HCT116 (cell line): ENCODE results near the gene APLF. TPM values are rescaled to one million over a fixed set of nuclear protein-coding genes. Genes with fewer than 3 reads are reported as not detected.

Source experiments
- ATAC-seq: fragments of 200-7000 bp; cut with Tn5 transposase; 2 replicates; pipeline ENCODE4 v1.9.1; 2020; ENCODE audit warnings: mild to moderate bottlenecking, moderate library complexity
- BruUV-seq: library from RNA; stranded (reverse); fragments of 400-500 nt; replicated peaks from 2 replicates; lab custom pipeline; 2021; lab: Mats Ljungman, UMichigan
- CTCF ChIA-PET: fragments of 300-600 bp; sonication (Branson Sonifier 250); formaldehyde crosslinking; loops from one replicate; lab custom pipeline; 2021; ENCODE audit warnings: antibody characterized with exemption; lab: Charles Lee
- POLR2A ChIA-PET: fragments of 300-600, 350-600 bp; sonication (Branson Sonifier 250); formaldehyde crosslinking; loops from one replicate; lab custom pipeline; 2021; ENCODE audit warnings: antibody characterized with exemption; lab: Charles Lee
- RAD21 ChIA-PET, 2 experiments: fragments of 300-600 bp; sonication (Branson Sonifier 250); formaldehyde crosslinking; loops; one replicate each; lab custom pipeline; 2023; ENCODE audit warnings: low total read pairs in 2 of 2; ENCODE audit not compliant: uncharacterized antibody in 2 of 2, unreplicated experiment in 2 of 2, low non-redundant PET in 1 of 2; lab: Charles Lee
- DNase-seq: peaks from one replicate; pipeline ENCODE4 v3.0.0-alpha.2; 2010; ENCODE audit warnings: low read depth, low spot score
- H2AFZ ChIP-seq: fragments of 200-600 bp; shearing (Covaris generic), sonication (generic); 2 replicates; pipeline ENCODE4 v1.6.1; 2017; ENCODE audit warnings: low read depth, mixed run types, mixed read lengths, antibody characterized with exemption, low read length; ENCODE audit not compliant: poor library complexity, severe bottlenecking
- H3K27ac ChIP-seq: 2 replicates; pipeline ENCODE4 v1.5.1; 2012; ENCODE audit warnings: low read depth, low read length
- H3K27me3 ChIP-seq: fragments of 200-600 bp; sonication (generic); 2 replicates; pipeline ENCODE4 v1.6.1; 2016; ENCODE audit warnings: mixed run types, low read length, mixed read lengths; ENCODE audit not compliant: insufficient read depth
- H3K36me3 ChIP-seq, 2 experiments: fragments of 200-500 bp in 1 of 2; fragments of 200-600 bp in 1 of 2; sonication (Bioruptor generic) in 1 of 2; sonication (generic) in 1 of 2; 2 replicates each; pipeline versions ENCODE4 v1.5.1 to v1.6.1; 2014 to 2016; ENCODE audit warnings: low read length in 2 of 2, inconsistent platforms in 1 of 2, mixed read lengths in 1 of 2, mixed run types in 1 of 2; ENCODE audit not compliant: insufficient read depth in 2 of 2, control insufficient read depth in 1 of 2
- H3K4me1 ChIP-seq, 2 experiments: fragments of 200-600 bp in 1 of 2; sonication (generic) in 1 of 2; 2 replicates each; pipeline versions ENCODE4 v1.5.1 to v1.6.1; 2012 to 2017; ENCODE audit warnings: low read length in 2 of 2, inconsistent platforms in 1 of 2, mild to moderate bottlenecking in 1 of 2, mixed read lengths in 1 of 2, mixed run types in 1 of 2, moderate library complexity in 1 of 2; ENCODE audit not compliant: insufficient read depth in 2 of 2, control insufficient read depth in 1 of 2
- H3K4me2 ChIP-seq: fragments of 200-600 bp; sonication (generic); 2 replicates; pipeline ENCODE4 v1.6.1; 2017; ENCODE audit warnings: mixed run types, low read length, mixed read lengths
- H3K4me3 ChIP-seq, 2 experiments: fragments of 200-600 bp in 1 of 2; sonication (generic) in 1 of 2; replicated peaks in 1 of 2; 2 replicates each; pipeline ENCODE4 v1.5.1; 2011 to 2016; ENCODE audit warnings: low read length in 2 of 2, control low read depth in 1 of 2, low read depth in 1 of 2, mild to moderate bottlenecking in 1 of 2, mixed read lengths in 1 of 2, mixed run types in 1 of 2
- H3K79me2 ChIP-seq: fragments of 200-600 bp; sonication (generic); 2 replicates; pipeline ENCODE4 v1.6.1; 2017; ENCODE audit warnings: mild to moderate bottlenecking, mixed run types, low read length, moderate library complexity, mixed read lengths; ENCODE audit not compliant: insufficient read depth
- H3K9ac ChIP-seq: fragments of 200-600 bp; sonication (generic); 2 replicates; pipeline ENCODE4 v1.6.1; 2016; ENCODE audit warnings: low read length, mixed read lengths
- H3K9me2 ChIP-seq: fragments of 200-600 bp; sonication (generic), shearing (Covaris generic); 2 replicates; pipeline ENCODE4 v1.6.1; 2017; ENCODE audit warnings: mixed run types, mild to moderate bottlenecking, moderate library complexity; ENCODE audit not compliant: insufficient read depth
- H3K9me3 ChIP-seq, 2 experiments: fragments of 200-500 bp in 1 of 2; fragments of 200-600 bp in 1 of 2; sonication (Bioruptor generic) in 1 of 2; sonication (generic) in 1 of 2; 2 replicates each; pipeline ENCODE4 v1.6.1; 2014 to 2017; ENCODE audit warnings: low read length in 2 of 2, mixed read lengths in 2 of 2, inconsistent platforms in 1 of 2, low read depth in 1 of 2, mild to moderate bottlenecking in 1 of 2, mixed run types in 1 of 2, moderate library complexity in 1 of 2; ENCODE audit not compliant: control insufficient read depth in 1 of 2, insufficient read depth in 1 of 2
- H4K20me1 ChIP-seq: fragments of 200-600 bp; sonication (generic), shearing (Covaris generic); 2 replicates; pipeline ENCODE4 v1.6.1; 2017; ENCODE audit warnings: mixed run types, mild to moderate bottlenecking, moderate library complexity; ENCODE audit not compliant: insufficient read depth
- EGR1 ChIP-seq: IDR thresholded peaks from 2 replicates; pipeline ENCODE4 v1.6.1; 2012; ENCODE audit warnings: low read depth
- POLR2AphosphoS5 ChIP-seq: IDR thresholded peaks from 2 replicates; pipeline ENCODE4 v1.6.1; 2011; ENCODE audit warnings: mild to moderate bottlenecking, low read depth, low read length, moderate library complexity
- RAD21 ChIP-seq: IDR thresholded peaks from 2 replicates; pipeline ENCODE4 v1.6.1; 2012; ENCODE audit warnings: low read depth, mild to moderate bottlenecking
- SRF ChIP-seq: IDR thresholded peaks from 2 replicates; pipeline ENCODE4 v1.6.1; 2012; ENCODE audit warnings: low read depth
- TCF7L2 ChIP-seq: IDR thresholded peaks from 2 replicates; pipeline ENCODE4 v1.7.0; 2011; ENCODE audit warnings: borderline replicate concordance, inconsistent platforms; ENCODE audit not compliant: insufficient read depth, insufficient read length; ENCODE audit errors: extremely low read depth
- ZFX ChIP-seq: fragments of 450-650 bp; IDR thresholded peaks from 2 replicates; pipeline ENCODE4 v1.6.1; 2017
- intact Hi-C: fragments of 100-400 bp; cut with micrococcal nuclease; formaldehyde crosslinking; loops from 2 replicates; pipeline ENCODE4 v1.10.0; 2022
- total RNA-seq: library from RNA; stranded (reverse); gene quantifications from one replicate; pipeline ENCODE4 v1.2.1, GENCODE V29; 2021; ENCODE audit not compliant: unreplicated experiment
- TF ChIP-seq, protein P1 (sequence below): IDR thresholded peaks from 2 replicates; pipeline ENCODE4 v1.6.1; 2012
- TF ChIP-seq, protein P2 (sequence below), 3 experiments: fragments of 200-600 bp in 1 of 3; sonication (generic) in 1 of 3; IDR thresholded peaks in 2 of 3; conservative IDR thresholded peaks in 1 of 3; 2 replicates each; pipeline ENCODE4 v1.5.1; 2012 to 2017; ENCODE audit warnings: low read depth in 2 of 3, low read length in 2 of 3, antibody characterized with exemption in 1 of 3, borderline replicate concordance in 1 of 3, control low read depth in 1 of 3, mild to moderate bottlenecking in 1 of 3, mixed read lengths in 1 of 3, mixed run types in 1 of 3, moderate library complexity in 1 of 3; ENCODE audit not compliant: insufficient read depth in 1 of 3
- TF ChIP-seq, protein P3 (sequence below): IDR thresholded peaks from 2 replicates; pipeline ENCODE4 v1.6.1; 2012; ENCODE audit warnings: low read depth

The APLF gene
- total RNA-seq, 1 experiment from 2014 or later, result 1.6 TPM

DNA sequence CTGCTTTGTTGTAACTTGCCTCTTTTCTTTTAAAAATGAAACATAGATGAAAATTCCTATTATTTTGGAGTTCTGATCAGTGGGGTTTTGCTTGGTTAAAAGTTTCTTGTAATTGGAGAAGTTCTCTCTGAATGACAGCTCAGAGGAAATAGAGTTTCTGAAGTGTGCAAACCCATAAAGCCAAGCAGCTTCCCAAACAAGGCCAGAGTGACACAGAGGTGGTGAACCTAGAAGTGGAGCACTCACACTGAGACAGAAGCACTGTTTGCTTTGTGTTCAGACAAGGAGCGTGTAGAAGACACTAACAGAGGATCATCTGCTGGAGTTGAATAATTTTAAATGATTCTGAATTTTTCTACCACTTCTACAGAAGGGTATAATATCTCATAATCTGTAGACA is 49.5 kb upstream of the APLF start:
- no peaks in the 10 kb centered on the region for H3K36me3 ChIP-seq
- H2AFZ ChIP-seq, result no peak overlapping the region
- H3K4me2 ChIP-seq, result no peak overlapping the region
- no peak for TF ChIP-seq ZFX
- TF ChIP-seq POLR2AphosphoS5, result no peak
- TF ChIP-seq, protein P1, sequence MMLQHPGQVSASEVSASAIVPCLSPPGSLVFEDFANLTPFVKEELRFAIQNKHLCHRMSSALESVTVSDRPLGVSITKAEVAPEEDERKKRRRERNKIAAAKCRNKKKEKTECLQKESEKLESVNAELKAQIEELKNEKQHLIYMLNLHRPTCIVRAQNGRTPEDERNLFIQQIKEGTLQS, result no peak
- TF ChIP-seq SRF, result no peak
- TF ChIP-seq EGR1, result no peak
- TF ChIP-seq, protein P2, sequence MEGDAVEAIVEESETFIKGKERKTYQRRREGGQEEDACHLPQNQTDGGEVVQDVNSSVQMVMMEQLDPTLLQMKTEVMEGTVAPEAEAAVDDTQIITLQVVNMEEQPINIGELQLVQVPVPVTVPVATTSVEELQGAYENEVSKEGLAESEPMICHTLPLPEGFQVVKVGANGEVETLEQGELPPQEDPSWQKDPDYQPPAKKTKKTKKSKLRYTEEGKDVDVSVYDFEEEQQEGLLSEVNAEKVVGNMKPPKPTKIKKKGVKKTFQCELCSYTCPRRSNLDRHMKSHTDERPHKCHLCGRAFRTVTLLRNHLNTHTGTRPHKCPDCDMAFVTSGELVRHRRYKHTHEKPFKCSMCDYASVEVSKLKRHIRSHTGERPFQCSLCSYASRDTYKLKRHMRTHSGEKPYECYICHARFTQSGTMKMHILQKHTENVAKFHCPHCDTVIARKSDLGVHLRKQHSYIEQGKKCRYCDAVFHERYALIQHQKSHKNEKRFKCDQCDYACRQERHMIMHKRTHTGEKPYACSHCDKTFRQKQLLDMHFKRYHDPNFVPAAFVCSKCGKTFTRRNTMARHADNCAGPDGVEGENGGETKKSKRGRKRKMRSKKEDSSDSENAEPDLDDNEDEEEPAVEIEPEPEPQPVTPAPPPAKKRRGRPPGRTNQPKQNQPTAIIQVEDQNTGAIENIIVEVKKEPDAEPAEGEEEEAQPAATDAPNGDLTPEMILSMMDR (IDR thresholded peaks at IDR 0.05 in 2 of 3, conservative IDR thresholded peaks at IDR 0.05 in 1 of 3; ENCODE audit: borderline replicate concordance in 1 of 3, insufficient read depth in 1 of 3, low read depth in 2 of 3, low read length in 2 of 3), result no peak
- TF ChIP-seq RAD21, result no peak
- TF ChIP-seq, protein P3, sequence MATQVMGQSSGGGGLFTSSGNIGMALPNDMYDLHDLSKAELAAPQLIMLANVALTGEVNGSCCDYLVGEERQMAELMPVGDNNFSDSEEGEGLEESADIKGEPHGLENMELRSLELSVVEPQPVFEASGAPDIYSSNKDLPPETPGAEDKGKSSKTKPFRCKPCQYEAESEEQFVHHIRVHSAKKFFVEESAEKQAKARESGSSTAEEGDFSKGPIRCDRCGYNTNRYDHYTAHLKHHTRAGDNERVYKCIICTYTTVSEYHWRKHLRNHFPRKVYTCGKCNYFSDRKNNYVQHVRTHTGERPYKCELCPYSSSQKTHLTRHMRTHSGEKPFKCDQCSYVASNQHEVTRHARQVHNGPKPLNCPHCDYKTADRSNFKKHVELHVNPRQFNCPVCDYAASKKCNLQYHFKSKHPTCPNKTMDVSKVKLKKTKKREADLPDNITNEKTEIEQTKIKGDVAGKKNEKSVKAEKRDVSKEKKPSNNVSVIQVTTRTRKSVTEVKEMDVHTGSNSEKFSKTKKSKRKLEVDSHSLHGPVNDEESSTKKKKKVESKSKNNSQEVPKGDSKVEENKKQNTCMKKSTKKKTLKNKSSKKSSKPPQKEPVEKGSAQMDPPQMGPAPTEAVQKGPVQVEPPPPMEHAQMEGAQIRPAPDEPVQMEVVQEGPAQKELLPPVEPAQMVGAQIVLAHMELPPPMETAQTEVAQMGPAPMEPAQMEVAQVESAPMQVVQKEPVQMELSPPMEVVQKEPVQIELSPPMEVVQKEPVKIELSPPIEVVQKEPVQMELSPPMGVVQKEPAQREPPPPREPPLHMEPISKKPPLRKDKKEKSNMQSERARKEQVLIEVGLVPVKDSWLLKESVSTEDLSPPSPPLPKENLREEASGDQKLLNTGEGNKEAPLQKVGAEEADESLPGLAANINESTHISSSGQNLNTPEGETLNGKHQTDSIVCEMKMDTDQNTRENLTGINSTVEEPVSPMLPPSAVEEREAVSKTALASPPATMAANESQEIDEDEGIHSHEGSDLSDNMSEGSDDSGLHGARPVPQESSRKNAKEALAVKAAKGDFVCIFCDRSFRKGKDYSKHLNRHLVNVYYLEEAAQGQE, result no peak
- no peak for TF ChIP-seq TCF7L2
- BruUV-seq, result no TSS peak
- no peak for DNase-seq
- no peaks in the 10 kb centered on the region for H4K20me1 ChIP-seq
- ChIA-PET CTCF (interaction anchor here (0.7 kb wide), 1 partner anchor 24 kb away, joined by 3 read pairs; no protein-coding TSS in a partner anchor), RAD21 (no interaction called here), POLR2A (no interaction called here)
- no peak overlapping the region for H3K27ac ChIP-seq
- no peaks in the 10 kb centered on the region for H3K79me2 ChIP-seq
- no peaks in the 10 kb centered on the region for H3K4me1 ChIP-seq
- no peak for ATAC-seq
- no peaks in the 10 kb centered on the region for H3K9me2 ChIP-seq
- H3K9ac ChIP-seq, result no peak overlapping the region
- H3K4me3 ChIP-seq, result no peak overlapping the region
- peaks cover 5% of the 10 kb centered on the region; the same call in 1 of the 2 replicates for H3K27me3 ChIP-seq
- no peaks in the 10 kb centered on the region for H3K9me3 ChIP-seq
- intact Hi-C loops, result no loop called here
